Stimulated activated CD4-positive, alpha-beta T cell treated with anti-CD3 and anti-CD28 coated beads, Interleukin-1b, Interleukin-23, amount 100 ng/mL, for 1 hour (primary cell): Measurements from ENCODE around the gene DPF3.

ENCODE experiments used
- DNase-seq, 2 donors: peaks; one replicate each; pipeline ENCODE4 v3.0.0-alpha.2; 2020; ENCODE audit warnings: low read depth in 2 of 2

Gene DPF3

GRCh38 chr14:72599579-72600470 lies 294.1 kb downstream of the DPF3 start:
- DNase-seq = no peak

- no peak for DNase-seq
These were observed 295.6 kb downstream of the DPF3 start for GRCh38 chr14:72598306-72598705.

DNA sequence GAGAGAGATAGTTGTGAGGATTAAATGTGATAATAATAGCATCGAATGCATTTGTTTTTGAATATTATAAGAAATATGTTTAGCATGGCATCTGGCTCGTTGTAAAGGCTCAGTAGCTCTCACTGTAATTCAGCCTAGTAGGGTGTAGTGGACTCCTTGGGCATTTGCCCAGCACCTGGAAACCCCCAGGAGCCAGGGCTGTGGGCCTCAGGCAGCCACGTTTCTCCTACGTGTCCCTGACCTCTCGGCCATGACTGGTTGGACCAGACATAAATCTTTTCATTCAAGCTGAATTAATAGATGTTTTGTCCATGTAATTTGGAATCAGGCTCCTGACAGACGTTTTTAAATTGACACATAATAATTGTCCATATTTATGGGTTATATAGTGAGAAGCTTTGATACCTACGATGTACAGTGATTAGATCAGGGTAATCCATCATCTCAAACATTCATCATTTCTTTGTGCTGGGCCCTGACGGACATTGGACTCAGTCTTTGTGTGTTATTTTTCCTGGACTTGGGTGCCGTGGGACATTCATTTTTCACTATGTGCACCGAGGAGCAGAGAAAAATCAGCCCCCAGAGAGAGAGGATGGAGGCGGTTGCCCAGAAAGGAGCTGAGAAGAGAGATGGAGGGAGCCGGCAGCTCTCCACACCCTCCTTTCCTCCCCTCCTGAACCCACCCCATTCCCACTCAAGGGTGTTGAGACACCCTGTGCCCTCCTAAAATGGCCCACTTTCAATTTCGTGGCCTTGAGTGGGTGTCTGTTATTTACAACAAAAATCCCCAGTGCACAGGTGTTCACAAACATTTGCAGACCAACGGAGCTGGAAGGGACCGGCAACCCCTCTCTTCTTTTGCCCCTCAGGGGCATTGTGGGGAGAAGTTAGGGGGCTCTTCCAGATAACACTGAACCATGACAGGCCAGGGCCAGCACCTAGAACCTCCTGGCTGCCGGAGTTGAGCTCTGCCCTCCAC lies 296.4 kb downstream of the DPF3 start:
- DNase-seq = no peak

- no peak for DNase-seq
These were observed 298.6 kb downstream of the DPF3 start for GRCh38 chr14:72595152-72595862.

DNA sequence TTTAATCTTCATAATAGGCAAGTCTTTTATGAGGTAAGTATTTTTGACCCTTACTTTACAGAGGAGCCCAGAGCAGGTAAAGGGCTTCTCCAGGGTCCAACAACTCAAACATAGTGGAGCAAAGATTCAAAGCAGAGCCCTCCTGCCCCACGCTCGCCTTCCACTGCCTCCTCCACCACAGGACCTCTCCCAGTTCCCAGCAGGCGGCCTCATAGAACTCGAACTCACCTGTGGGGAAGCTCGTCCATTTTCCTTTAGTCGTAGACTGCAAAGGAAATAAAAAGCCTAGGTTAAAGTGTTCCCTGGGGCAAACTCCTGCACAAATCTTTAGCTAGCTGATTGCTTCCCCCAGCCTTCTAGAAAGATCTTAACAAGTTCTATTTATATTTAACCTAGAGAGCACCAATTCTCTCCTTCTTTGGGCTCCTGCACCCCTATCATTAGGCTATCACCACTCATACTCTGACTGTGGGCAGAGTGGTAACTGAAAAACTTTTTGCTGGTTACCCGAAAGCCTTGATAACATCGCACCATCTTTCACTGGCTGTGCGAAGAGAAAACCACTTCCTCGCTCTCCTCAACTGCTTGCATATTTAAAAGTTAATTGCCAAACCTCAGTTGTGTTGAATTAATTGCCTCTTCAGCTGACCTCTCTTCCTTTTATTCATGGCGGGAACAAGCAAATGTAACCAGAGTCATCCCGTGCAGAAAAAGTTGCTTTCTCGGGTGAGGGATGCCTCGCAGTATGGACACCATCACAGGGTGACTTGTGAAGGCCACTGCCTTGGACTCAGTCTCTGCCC lies 299.6 kb downstream of the DPF3 start:
- DNase-seq = no peak

DNA sequence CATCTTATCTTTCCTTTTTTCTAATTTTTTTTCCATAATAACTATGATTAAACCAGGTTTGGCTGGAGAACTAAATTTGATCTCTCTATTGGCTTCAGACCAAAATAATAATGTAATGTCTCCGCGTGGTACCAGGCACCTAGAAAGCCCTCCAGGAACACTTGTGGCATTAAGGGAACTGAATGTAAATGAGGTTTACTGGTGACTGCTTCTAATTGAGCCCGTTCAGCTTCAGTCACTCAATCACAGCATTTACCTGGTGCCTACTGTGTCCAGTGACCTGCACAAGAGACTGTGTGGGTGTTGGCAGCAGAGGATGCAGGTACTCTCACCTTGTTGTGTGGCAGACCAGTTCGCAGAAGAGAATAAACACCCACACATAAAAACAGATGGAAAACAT lies 302.5 kb downstream of the DPF3 start:
- DNase-seq = no peak

DNA sequence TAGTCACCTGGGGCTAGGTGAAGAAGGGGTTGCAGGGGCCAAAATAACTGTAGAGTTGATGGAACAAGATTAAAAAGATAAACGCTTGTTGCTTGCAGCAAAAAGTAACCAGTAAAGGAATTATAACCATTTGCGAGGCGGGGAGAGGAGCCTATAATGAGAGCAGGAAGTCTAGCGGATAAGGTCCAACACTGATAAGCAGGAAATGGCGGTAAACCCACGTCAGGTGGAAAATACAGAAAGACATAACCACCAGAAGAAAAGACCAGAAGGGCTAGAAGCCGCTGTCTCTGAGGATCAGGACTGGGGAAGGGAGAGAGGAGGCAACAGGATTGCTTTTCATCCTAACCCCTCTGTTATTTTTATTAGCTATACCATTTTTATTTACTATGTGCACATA lies 303.3 kb downstream of the DPF3 start:
- DNase-seq = no peak

DNA sequence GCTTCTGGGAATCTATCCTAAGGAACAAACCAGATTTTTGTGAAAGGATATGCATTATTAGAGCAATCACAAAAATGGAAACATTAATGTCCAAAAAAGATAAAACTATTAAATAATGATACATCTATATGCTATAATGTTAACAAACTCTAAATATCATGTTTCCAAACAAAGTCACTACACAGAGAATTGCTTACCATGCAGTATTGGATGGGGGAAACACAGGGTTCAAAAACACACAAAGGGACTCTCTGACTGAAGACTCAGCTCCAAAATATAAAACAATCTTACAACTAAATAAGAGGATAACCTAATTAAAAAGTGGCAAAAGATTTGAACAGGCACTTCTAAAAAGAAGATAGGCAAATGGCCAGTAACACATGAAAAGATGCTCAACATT lies 304.2 kb downstream of the DPF3 start:
- no peak for DNase-seq

DNA sequence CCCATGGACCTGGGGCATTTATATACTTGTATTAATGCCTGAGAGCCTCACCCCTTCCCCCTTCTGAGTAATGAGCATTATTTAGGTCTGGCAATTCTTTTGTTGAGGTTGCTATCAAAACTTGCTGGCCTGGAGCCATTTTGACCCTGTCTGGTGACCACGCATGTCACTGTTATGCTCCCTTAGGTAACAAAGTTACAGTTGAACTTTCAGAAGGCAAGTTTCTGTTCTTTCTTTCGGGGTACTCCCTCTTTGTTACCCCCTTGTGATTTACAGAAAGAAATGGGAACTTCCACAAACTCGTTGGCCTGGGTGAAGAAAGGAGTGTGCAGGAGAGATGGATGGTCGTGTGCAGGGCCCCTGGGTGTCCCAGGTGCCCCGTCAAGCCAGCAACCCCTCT lies 305.4 kb downstream of the DPF3 start:
- no peak for DNase-seq

DNA sequence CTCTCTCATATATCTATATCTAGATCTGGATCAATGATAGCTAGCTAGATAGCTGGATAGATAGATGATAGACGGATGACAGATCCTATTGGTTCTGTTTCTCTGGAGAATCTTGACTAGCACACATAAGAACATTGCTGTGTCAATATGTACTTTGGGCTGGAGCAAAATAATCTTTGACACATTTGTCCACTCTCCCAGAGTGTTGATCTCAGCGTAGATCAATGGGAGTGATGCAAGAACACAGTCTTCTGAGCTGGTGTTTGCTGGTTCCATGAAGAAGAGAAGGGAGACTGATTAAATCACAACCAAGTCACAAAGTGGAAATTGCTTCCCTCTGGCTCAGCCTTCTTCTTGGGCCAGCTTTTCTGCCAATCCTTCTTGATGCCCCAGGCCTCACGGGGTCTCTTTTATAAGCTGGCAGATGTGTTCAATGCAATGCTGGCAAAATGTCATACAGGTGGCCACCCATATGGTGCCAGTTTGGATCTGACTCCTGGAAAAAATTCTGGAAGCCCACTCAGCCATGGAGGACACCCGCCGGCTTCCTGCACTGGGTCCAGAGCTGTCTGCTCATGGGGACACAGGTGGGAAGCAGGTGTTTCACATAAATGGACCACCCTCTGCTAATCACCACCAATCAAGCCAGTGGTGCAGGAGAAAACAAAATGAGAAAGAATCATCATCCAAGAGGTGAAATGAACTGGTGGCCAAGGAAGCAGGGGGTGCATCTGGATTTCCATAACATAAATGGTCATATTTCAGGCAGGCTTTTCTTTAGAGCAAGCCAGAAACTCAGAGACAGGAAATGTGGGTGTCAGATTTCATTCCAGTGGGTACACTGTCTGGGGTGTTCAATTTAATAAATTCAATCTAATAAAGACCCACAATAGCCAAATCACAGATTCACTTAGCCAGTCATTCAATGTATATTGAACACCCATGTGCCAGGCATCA lies 310.3 kb downstream of the DPF3 start:
- DNase-seq = no peak

GRCh38 chr14:72582582-72582981 lies 311.3 kb downstream of the DPF3 start:
- no peak for DNase-seq

GRCh38 chr14:72578514-72578913 lies 315.4 kb downstream of the DPF3 start:
- DNase-seq = no peak

GRCh38 chr14:72577521-72577920 lies 316.4 kb downstream of the DPF3 start:
- DNase-seq = no peak

GRCh38 chr14:72576258-72576657 lies 317.6 kb downstream of the DPF3 start:
- no peak for DNase-seq

DNA sequence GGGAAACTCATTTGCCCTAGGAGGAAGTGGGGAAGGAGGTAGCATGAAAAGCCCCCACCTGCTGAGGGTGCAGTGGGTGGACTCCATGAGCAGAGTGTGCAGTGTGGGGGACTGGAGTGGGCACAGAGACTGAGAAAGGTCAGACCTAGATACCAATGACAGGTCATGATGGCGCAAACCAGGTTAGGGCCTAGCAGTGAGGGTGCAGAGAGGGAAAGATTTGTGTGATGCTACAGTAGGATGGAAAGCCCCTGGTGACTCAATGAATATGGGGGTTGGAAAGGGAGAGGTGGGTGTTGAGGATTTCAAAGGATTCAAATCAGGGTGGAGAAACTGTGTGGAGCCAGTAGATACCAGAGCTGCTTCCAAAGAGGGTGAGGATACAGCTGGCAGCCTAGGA lies 319.2 kb downstream of the DPF3 start:
- DNase-seq = no peak

- DNase-seq = no peak
These were observed 320.0 kb downstream of the DPF3 start for GRCh38 chr14:72573725-72574417.
